Fibroblast of skin of right biceps (primary cell): ENCODE results near the gene MAP1B.

Experiments
- DNase-seq: peaks from one replicate; pipeline ENCODE4 v3.0.0-alpha.2; 2013

MAP1B gene

DNA sequence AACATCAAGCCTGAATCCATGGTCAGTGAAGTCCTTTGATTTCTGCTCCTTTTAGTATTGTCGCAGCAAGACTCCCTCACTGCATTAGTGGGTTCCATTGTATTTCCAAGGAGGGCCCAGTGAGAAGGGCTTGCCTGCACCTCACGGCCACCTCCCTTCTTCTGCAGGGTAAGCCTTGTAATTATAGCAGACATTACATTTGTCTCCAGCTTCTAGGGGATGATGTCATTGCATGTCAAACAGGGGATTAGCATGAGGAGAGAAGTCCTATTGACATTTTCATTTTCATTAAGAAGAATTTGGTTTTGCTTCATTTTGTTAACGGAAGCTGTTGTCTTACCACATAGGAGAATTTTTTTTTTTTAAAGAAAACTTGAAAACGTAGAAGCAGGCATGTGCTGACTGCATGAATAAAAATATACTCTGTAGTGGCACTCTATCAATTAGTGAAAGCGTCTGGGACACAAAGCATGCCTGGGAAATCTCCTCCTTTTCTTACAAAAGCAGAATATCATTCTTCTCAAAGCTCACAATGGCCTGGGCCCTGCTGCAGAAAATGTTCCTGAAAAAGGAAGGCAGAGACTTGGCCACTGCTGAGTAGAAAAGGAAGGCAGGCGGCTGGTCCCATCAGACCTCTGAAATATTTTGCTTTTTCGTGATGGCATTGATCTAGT lies 27.1 kb downstream of the MAP1B start:
- peak; percentile 74 for DNase-seq

DNA sequence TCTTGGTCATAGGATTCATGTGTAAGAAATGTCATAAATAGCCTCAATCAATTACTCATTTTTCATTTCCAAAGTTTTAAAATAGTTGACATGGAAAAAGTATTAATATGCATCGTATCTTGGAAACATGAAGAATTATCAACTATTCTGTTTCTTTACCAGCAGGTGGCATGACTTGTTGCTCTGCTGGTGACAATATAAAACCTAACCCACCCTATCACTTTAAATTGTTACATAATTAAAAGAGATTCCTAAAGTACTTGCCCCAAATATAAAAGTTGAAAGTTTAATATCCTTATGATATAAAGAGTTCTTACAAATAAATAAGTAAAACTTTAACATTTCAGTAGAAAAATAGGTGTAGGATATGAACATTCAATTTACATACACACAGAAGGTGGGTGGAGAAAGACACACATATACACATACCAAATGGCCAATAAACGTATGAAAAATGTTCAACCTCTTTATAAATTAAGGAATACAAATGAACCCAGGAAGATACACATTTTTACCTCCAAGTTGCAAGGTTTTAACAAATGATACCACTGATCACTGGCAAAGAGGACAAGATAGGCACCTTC lies 30.6 kb downstream of the MAP1B start:
- DNase-seq: no peak

DNA sequence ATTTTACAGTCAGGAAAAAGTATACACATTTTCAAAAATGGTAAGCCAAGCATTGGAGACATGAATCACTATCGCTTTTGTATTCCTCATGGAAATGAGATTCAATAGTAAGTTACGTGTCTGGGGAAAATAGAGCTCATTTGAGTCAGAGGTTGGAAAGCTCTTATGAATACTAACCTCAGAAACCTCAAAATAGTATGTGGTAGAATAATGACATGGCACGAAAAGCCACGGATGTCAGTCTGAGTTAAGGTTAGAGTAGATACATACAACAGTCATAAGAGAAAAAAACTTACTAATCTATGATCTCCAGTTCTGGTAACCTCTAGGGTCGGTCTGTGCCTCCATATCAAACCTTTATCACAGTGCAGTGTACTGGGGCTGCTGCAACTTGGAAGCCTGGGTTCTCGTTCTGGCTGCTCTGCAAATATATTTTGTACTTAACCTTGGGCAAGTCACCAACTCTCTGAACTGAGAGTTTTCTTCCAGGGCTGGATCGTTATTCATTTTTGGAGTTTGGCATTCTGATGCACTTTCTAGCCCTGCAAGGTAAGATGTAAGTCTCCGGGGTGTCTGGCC lies 31.8 kb downstream of the MAP1B start:
- DNase-seq: peak; percentile 97

DNA sequence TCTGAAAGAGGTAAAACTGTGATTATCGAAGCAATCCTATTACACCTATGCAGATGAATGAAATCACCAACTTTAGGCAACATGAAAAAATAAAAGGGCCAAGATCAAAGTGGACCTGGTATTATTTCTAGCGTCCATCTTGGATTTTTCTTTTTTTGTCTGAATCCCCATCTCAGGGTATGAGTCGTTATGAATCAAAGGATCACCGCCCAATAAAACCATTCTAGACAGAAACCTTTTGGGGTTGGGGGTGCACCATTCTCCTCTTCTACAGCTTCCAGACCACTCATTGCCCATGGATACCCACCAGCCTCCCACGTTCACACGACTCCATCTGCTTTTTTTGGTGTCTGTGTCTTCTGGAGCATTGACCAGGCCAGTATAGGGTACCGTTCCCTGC lies 33.4 kb downstream of the MAP1B start:
- DNase-seq: peak; percentile 49

DNA sequence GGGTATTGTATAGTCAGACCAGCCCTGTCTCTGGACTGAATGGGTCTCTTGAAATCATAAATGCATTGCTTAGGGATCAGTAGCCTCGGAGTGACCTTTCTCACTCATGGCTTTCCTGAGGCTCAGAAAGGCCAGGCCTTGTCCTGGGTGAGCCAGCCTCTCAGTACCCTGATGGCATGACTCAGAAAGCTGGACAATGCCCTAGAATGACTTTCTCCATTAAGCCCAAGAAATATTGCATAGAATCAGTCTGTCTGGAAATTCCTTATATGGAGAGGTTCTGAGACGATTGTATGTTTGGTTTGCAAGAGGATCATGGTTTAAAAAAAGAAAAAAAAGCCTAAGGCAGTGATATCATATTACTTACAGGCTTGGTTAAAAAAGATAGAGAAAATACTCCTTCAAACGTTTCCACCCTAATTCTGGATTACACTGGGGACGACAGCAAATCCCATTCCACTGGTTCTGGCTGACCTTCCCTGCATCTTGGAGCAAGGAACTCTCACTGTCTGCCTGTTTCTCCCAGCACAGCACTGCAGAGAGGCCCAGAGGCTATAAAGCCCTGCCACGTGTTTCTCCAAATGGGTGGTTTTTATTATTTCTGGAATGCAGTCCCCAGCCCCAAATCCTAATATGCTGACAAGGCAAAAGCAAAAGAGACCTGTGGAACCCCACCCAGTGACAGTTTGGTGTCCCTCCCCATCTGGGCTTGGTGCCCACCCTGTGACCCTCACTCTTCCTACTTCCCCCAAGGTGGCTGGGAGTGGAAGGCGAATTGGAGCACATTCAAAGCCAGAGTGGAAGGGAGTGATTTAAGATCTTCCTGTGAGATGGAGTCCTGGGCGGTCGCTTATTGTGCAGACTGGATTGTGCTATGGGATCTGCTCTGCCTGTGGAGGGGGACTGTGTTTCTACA lies 34.4 kb downstream of the MAP1B start:
- DNase-seq: peak; percentile 92

DNA sequence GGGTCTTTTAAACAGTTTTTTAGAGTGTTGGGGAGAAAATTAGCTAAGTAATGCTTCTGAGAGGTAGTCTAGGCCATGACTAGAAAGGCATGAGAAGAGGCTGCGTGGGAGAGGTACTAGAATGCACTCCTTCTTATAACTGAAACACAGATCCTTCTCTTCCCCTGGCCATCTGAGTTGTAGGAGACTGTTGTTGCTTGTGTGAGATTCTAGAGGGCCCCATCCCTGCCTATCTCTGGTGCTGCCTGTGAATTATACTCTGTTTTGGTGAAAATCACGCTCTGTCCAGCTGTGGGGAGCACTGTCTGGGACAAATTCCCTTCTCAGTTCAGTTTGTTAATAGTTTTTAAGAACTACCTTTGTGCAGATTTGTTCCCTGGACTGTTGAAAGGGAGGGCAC lies 37.5 kb downstream of the MAP1B start:
- no peak for DNase-seq

DNA sequence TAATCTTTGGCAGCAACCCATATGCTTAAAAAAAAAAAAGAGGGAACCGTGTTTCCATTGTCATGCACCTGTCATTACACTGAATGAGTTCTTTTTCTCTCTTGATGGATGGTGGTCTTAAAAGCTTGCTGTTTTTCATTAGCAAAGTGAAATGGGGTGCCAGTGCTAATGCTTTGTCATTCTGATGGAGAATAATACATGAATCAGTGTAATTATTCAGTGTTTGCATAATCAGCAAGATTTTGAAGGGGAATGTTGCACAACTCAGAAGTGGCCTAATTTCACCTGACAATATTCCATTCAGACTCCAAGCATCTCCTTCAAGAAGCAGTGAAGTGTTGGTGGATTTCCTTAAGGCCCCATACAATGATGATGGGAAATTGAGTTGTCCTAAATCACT lies 38.1 kb downstream of the MAP1B start:
- DNase-seq: no peak

DNA sequence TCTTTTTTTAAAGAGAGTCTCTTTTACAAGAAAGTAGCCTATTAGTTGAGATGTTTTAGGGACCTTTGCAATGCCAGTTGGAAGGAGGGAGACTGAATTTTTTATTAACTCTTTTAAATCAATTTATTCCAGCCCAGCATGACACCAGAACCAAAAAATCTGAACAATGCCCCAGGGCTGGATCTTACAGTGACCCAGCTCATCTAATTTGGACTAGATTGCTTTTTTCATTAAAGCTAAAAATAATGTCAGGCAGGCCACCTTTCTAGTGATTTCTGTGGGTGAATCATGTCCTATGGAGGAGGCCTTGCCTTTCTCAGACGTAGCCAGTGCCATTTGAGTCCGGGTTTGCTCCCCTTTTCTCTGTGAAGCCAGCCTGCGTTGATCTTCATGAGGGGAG lies 38.8 kb downstream of the MAP1B start:
- no peak for DNase-seq

DNA sequence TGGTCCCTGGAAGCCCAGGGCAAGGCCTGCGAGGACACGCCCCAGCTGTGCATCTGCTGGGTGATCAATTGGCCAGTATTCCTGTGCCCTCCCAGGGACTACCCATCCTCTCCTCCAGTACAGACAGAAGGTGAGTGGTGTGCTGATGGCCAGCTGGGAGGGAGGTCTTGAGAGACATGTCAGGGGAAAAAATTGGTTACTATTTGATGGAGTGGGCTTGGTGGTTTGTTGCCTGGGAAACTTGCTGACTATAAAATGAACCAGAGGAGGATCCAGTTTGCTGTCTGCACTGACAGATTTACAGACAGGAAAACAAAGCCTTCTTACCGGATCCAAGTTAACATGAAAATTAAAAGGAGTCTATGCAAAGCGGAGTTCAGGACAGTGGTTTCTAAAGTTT lies 40.3 kb downstream of the MAP1B start:
- DNase-seq: no peak

DNA sequence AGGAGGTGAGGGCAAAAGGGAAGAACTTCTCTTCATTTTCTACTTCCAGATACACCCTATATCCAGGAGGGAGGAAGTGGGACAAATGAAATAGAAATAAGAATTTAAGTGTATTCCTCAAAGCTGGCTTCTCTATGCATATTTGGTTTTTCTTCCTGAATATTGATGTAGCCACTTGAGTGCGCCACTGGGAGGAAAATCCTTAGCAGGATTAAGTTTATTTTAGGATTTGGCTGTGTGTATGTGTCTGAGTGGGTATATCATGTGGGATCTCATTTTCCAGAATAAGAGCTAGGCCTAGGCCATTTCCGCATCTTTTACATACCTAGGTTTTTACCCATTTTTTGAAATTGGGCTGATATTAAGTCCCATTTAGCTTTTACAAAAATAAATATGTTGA lies 42.5 kb downstream of the MAP1B start:
- DNase-seq: no peak

DNA sequence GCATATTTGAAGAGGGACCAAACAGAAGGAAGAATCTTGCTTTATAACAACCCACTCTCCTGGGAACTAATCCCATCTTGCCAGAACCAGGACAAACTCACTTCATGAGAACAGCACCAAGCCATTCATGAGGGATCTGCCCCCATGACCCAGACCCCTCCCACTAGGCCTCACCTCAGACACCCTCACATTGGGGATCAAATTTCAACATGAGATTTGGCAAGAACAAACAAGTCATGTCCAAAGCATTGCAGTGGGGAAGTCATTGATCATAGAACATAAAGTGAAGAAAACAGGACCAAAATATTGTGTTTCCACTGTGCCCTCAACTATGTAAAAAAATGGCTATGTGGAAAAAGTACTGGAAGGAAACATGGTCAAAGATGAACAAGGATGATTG lies 43.9 kb downstream of the MAP1B start:
- DNase-seq: peak; percentile 75

DNA sequence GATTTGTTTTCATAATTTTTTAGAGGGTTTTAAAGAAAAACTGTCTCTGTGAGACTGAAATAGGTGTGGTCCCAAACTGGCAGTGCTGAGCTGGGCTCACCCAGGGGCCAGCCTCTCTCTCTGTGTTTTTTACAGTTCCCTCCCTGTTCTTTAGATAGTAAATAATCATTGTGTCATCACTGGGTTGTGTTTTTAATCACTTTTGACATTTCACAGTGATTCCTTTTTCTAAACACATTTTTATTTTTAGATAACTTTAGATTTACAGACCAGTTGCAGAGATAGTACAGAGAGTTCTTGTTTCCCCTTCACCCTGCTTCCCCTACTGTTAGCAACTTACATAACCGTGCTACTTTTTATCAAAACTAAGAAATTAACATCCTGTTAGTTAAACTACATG lies 44.4 kb downstream of the MAP1B start:
- DNase-seq: no peak

DNA sequence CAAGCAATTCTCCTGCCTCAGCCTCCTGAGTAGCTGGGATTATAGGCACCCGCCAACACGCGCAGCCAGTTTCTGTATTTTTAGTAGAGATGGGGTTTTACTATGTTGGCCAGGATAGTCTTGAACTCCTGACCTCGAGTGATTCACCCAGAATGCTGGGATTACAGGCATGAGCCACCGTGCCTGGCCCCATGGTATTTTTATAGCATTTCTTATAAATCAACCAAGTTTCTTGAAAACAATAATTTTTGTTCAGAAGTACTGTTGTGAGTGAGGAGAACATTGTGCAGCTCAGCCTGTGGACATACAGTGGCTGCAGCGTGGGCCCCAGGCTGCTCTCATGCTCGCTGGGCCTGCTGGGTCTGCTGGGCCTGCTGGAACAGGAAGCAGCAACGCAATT lies 45.3 kb downstream of the MAP1B start:
- DNase-seq: peak; percentile 80

DNA sequence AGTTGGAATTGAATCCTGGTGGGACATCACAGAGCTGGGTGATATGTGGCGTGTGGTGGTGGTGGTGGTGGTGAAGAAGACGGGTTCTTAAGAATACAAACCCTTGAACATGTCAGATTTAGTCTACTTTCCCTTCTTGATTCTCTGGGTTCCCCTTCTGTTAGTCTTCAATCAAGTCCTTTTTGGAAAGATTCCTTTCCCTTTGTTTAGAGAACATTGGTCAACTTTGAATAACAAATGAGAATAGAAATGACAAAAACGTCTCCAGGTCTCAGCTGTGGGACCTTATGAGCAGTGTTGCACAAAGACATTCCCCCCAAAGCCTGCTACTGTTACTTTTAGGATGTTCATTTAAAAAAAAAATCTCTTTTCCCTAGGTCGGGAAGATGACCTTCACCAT lies 46.3 kb downstream of the MAP1B start:
- no peak for DNase-seq

DNA sequence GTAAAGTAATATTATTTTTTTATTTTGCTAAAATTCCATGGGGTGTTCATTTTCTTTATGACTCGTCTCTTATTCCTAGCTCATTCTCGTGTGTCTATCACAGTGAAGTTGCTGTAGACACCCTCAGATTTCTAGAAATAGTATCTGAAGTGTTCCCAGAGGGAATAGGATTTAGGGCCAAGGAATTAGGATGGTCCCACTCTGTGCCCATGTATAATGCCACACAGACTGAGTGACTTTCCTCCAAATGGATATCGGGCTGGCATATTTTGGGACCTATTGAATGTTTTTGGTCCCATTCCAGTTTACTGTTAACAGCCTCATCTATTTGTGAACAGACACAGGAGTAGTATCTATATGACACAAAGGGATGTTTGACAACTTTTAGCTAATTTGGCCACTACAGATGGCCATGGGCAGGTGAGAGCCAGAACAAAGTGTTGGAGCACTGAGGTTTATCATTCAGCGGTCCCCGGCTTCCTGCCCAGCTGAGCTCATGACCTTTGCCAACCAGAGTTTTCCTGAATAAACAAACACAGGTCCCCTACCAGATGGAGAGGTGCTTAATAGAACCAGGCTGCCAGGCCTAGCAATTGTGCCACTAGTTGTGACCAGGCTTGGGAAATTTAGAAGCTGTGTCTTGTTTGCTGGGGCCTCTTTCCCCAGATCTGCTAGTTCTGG lies 46.9 kb downstream of the MAP1B start:
- DNase-seq: no peak

DNA sequence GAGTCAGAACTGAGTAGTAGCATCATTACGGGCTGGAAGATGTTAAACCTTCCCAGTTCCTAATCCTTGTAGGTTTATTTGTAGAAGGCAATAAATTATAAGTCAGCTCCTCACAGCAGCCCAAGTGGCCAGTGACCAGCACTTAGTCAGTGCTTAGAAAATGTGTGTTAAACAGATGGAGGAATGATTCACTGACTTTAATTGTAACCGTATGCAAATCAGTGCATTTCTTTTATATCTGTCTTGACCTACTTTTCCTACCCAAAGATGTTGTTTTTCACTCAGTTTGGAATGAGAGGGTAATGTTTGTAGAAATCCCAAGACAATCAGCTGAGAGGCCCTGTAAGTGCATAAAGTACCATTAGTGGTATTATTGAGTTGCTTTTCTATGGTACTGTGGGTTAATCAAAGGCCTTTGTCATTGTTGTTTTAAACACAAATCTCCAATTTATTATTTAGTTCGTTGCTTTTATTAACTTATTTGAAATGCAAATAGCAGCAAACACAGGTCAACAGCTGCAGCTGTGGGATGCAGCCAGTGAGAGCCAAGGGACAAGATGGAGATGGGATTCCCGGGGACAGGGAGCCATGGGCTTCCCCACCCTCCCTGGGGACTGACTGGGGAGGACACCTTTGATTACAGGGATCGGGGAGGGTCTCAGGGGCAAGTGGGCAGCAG lies 49.8 kb downstream of the MAP1B start:
- peak; percentile 97 for DNase-seq

DNA sequence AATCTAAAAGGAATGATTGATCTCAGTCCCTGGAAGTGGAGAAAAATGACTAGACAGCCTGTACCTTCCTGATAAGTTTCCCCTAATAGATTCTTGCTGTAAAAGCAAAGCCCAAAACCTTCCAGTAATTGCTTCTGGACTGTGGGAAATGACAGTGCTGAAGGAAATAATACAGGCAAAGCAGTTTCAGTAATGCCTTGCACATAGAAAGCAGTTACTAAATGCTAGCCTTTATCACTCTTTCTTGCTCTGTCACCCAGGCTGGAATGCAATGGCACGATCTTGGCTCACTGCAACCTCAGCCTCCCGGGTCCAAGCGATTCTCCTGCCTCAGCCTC lies 50.3 kb downstream of the MAP1B start:
- no peak for DNase-seq

DNA sequence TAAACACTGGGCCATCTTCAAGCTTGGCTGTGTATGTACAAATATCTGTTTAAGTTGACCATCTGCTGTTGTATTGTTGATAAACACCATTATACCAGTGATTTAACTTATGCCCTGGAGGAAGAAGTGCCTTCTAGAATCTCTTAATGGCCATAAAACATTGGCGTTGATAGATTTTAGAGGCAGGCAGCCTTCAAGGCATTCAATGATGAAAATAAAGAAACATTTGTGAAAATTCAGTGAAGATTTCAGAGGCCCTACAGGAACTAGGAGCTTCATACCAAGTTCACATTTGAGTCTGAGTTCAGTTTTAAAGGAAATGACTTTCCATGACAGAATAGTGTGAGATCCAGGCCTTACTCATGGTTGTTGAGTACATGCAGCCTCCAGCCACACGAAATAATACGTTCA lies 52.2 kb downstream of the MAP1B start:
- peak; percentile 53 for DNase-seq

DNA sequence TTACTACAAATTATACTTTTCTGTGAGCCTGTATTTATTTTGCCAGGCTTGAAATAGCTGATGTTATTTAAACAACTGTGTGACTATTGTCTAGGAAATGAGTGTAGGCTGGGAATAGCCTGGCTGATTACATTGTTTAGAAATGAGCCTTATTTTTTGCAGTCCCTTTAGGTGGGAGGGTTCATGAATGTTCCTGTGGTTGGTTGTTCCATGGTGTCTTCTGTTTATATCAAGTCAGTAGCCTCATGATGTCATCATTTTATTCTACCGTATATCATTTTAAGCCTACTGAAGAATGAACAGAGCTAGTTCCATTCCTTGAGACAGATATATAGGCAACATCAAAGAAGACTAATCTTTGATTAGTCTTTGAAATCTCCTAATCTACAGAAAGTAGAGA lies 53.1 kb downstream of the MAP1B start:
- peak; percentile 84 for DNase-seq

DNA sequence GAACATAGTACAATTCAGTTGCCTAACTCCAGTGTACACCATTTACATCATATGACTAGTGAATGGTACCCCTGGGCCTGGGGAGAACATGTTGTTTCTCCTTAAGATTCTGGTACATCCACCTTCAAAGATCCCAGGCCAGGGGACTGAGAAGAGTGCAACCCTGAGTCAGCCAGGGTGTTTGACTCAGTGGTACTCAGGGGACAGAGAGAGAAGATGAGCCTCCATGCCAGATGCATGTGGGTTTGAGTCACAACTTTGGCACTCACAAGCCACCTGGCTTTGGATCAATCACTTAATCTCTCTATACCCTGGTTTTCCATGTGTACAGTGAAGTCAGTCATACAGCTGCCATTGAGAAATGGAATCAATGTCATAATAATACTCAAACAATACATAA lies 53.7 kb downstream of the MAP1B start:
- DNase-seq: peak; percentile 76

DNA sequence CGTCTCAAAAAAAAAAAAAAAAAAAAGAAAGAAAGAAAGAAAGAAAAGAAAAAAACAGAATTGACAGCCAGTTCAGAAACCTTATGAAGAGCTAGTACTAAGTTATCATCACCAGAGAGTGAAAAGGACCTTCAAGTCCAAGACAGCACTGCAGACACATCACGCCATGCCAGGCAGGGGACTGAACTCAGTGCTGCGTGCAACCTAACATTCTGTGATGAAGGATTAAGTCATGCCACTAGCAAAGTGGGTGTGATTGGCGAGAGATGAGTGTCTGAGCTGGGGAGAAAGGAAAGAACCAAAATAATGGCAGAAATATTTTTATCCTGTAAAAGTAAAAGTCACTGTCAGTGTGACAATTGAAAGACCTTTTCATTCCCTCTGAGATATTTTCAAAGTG lies 54.7 kb downstream of the MAP1B start:
- DNase-seq: no peak

DNA sequence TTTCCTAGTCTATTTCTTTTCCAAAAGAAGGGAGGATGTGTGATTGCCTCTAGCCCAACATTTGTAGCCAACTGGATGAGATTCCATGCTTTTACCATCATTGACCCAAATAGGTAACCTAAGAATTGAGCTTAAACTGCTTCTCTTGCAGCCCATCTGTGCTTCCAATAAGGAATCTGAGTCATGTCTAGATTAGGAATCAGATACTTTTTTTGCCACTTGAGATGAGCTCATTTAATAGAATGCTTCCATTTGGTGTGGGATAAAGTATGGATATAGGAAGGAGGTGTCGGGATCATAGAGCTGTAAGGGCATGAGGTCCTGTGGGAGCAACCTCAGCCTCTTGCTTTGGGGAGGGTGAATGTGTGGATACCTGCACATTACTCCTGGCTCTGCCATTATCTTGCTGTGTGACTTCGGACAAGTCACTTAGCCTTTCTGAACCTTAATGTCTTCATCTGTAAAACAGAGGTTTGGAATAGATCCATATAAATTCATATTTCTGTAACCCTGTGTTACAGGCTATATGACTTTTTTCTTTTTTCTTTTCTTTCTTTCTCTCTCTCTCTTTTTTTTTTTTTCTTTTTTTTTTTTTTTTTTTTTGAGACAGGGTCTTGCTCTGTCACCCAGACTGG lies 56.2 kb downstream of the MAP1B start:
- peak; percentile 48 for DNase-seq
